GM23338 (cell line): ENCODE measurements around the gene DNAJA3. TPM values are rescaled to one million over a fixed set of nuclear protein-coding genes. Genes with fewer than 3 reads are reported as not detected.

Source experiments
- ATAC-seq: fragments of 200-7000 bp; cut with Tn5 transposase; 3 replicates; pipeline ENCODE4 v1.9.1; 2020
- DNase-seq: peaks from one replicate; pipeline ENCODE4 v3.0.0-alpha.2; 2015; ENCODE audit warnings: low spot score
- H2AFZ ChIP-seq: fragments of 200-600 bp; sonication (generic); 2 replicates; pipeline ENCODE4 v1.8.0; 2016; ENCODE audit warnings: antibody characterized with exemption, mild to moderate bottlenecking, moderate library complexity
- H3F3A ChIP-seq: fragments of 200-600 bp; sonication (generic); replicated peaks from 2 replicates; pipeline ENCODE4 v1.8.0; 2017; ENCODE audit warnings: antibody characterized with exemption, mixed run types, low read depth
- H3K27ac ChIP-seq: fragments of 200-600 bp; sonication (generic); 2 replicates; pipeline ENCODE4 v1.6.1; 2016; ENCODE audit warnings: low read depth
- H3K27me3 ChIP-seq: fragments of 200-600 bp; sonication (generic); 2 replicates; pipeline ENCODE4 v1.8.0; 2016; ENCODE audit warnings: mild to moderate bottlenecking, mixed run types, moderate library complexity; ENCODE audit not compliant: insufficient read depth
- H3K36me3 ChIP-seq: fragments of 200-600 bp; sonication (generic); 2 replicates; pipeline ENCODE4 v1.8.0; 2016; ENCODE audit warnings: mild to moderate bottlenecking; ENCODE audit not compliant: insufficient read depth
- H3K4me1 ChIP-seq: fragments of 200-600 bp; sonication (generic); 2 replicates; pipeline ENCODE4 v1.8.0; 2016; ENCODE audit warnings: mild to moderate bottlenecking, moderate library complexity; ENCODE audit not compliant: insufficient read depth
- H3K4me2 ChIP-seq: fragments of 200-600 bp; sonication (generic); 2 replicates; pipeline ENCODE4 v1.7.1; 2017; ENCODE audit warnings: mixed run types
- H3K4me3 ChIP-seq: fragments of 200-600 bp; sonication (generic); 2 replicates; pipeline ENCODE4 v1.6.1; 2016; ENCODE audit warnings: mixed run types
- H3K79me2 ChIP-seq: fragments of 200-600 bp; sonication (generic); replicated peaks from 2 replicates; pipeline ENCODE4 v1.8.0; 2017; ENCODE audit warnings: mild to moderate bottlenecking; ENCODE audit not compliant: insufficient read depth
- H3K9me2 ChIP-seq: fragments of 200-600 bp; sonication (generic); 2 replicates; pipeline ENCODE4 v1.8.0; 2017; ENCODE audit not compliant: insufficient read depth
- H4K20me1 ChIP-seq: fragments of 200-600 bp; sonication (generic); replicated peaks from 2 replicates; pipeline ENCODE4 v1.8.0; 2017; ENCODE audit warnings: mild to moderate bottlenecking; ENCODE audit not compliant: insufficient read depth
- H3K27ac Mint-ChIP-seq: 2 replicates; pipeline ENCODE4 v1.8.0; 2020; ENCODE audit warnings: inconsistent platforms, mild to moderate bottlenecking, moderate library complexity, mixed read lengths
- H3K27me3 Mint-ChIP-seq: 3 replicates; pipeline ENCODE4 v1.8.0; 2022; ENCODE audit warnings: low read depth, mild to moderate bottlenecking, moderate library complexity, mixed read lengths, inconsistent platforms; ENCODE audit not compliant: insufficient read depth, poor library complexity
- H3K36me3 Mint-ChIP-seq: 3 replicates; pipeline ENCODE4 v1.8.0; 2021; ENCODE audit warnings: low read depth, mild to moderate bottlenecking, inconsistent platforms, moderate library complexity, mixed read lengths
- H3K4me1 Mint-ChIP-seq: 3 replicates; pipeline ENCODE4 v1.8.0; 2020; ENCODE audit warnings: mild to moderate bottlenecking, inconsistent platforms, mixed read lengths
- H3K4me3 Mint-ChIP-seq: 3 replicates; pipeline ENCODE4 v1.8.0; 2021; ENCODE audit warnings: moderate library complexity, mild to moderate bottlenecking, inconsistent platforms, mixed read lengths
- H3K9me3 Mint-ChIP-seq: 3 replicates; pipeline ENCODE4 v1.8.0; 2020; ENCODE audit warnings: moderate library complexity, mild to moderate bottlenecking, inconsistent platforms, mixed read lengths
- CREB1 ChIP-seq: fragments of 250-450 bp; sonication (Bioruptor Pico); IDR thresholded peaks from 2 replicates; pipeline ENCODE4 v1.5.0; 2020; ENCODE audit warnings: low read depth, mild to moderate bottlenecking, moderate library complexity
- EZH2 ChIP-seq: fragments of 200-600 bp; sonication (generic); IDR thresholded peaks from one replicate; pipeline ENCODE4 v1.8.0; 2017; ENCODE audit warnings: antibody characterized with exemption, mild to moderate bottlenecking, low read depth; ENCODE audit not compliant: unreplicated experiment
- EZH2phosphoT487 ChIP-seq: fragments of 200-600 bp; sonication (generic); IDR thresholded peaks from one replicate; pipeline ENCODE4 v1.8.1; 2018; ENCODE audit warnings: antibody characterized with exemption; ENCODE audit not compliant: unreplicated experiment
- JUNB ChIP-seq: IDR thresholded peaks from one replicate; pipeline ENCODE4 v1.6.1; 2016; ENCODE audit warnings: antibody characterized with exemption; ENCODE audit not compliant: unreplicated experiment
- NANOG ChIP-seq: IDR thresholded peaks from 2 replicates; pipeline ENCODE4 v1.6.1; 2016; ENCODE audit warnings: antibody characterized with exemption, borderline replicate concordance
- POLR2AphosphoS5 ChIP-seq: IDR thresholded peaks from 2 replicates; pipeline ENCODE4 v1.6.1; 2016; ENCODE audit warnings: antibody characterized with exemption, low read depth
- REST ChIP-seq: IDR thresholded peaks from one replicate; pipeline ENCODE4 v1.6.1; 2018; ENCODE audit warnings: antibody characterized with exemption; ENCODE audit not compliant: unreplicated experiment
- ZNF114 ChIP-seq: fragments of 250-450 bp; sonication (Bioruptor Pico); IDR thresholded peaks from 2 replicates; pipeline ENCODE4 v1.5.0; 2020; ENCODE audit warnings: mild to moderate bottlenecking, moderate library complexity
- ZNF462 ChIP-seq: fragments of 250-450 bp; sonication (Bioruptor Pico); IDR thresholded peaks from 2 replicates; pipeline ENCODE4 v1.5.0; 2020; ENCODE audit warnings: mild to moderate bottlenecking, moderate library complexity
- polyA plus RNA-seq: library from polyadenylated mRNA; unstranded; fragments of >200 nt; fragmentation: Nextera tagmentation; extraction: Ambion mirVana; gene quantifications from 2 replicates; pipeline ENCODE4 v1.2.1, GENCODE V29; 2016
- total RNA-seq: library from RNA; depleted of rRNA; stranded (reverse); fragments of >200 nt; shearing (Covaris generic); gene quantifications from 2 replicates; pipeline ENCODE4 v1.2.3, GENCODE V29; 2014

Gene DNAJA3
- total and polyA plus RNA-seq, 2 experiments from 2014 or later, result 56.3 to 75.5 TPM

- Mint-ChIP-seq H3K4me1 (peaks cover 15% of the 10 kb centered on the region), H3K27me3 (peaks cover 16% of the 10 kb centered on the region), H3K36me3 (peaks cover 23% of the 10 kb centered on the region), H3K4me3 (no peak overlapping the region), H3K9me3 (no peaks in the 10 kb centered on the region), H3K27ac (no peak overlapping the region)
- Histone ChIP-seq H4K20me1 (0 out of 2 replicates have a peak, but pooled peaks cover 2% of the 10 kb centered on the region), H3K4me2 (no peak overlapping the region), H3K36me3 (no peaks in the 10 kb centered on the region), H3K4me1 (no peaks in the 10 kb centered on the region; the same call in 1 of the 2 replicates), H3K27ac (no peak overlapping the region), H3K4me3 (no peak overlapping the region), H3K79me2 (peaks cover 2% of the 10 kb centered on the region; the same call in 1 of the 2 replicates), H2AFZ (no peak overlapping the region), H3F3A (0 out of 2 replicates have a peak, but pooled peaks cover 2% of the 10 kb centered on the region), H3K27me3 (no peaks in the 10 kb centered on the region), H3K9me2 (no peaks in the 10 kb centered on the region)
- TF ChIP-seq EZH2, result no peak
- no peak for TF ChIP-seq EZH2phosphoT487
- no peak for TF ChIP-seq REST
- no peak for TF ChIP-seq ZNF114 (CRISPR knock-in tag)
- no peak for TF ChIP-seq NANOG
- TF ChIP-seq POLR2AphosphoS5, result no peak
- no peak for TF ChIP-seq ZNF462 (CRISPR knock-in tag)
- TF ChIP-seq CREB1 (CRISPR knock-in tag), result no peak
- no peak for TF ChIP-seq JUNB
- DNase-seq (no peak), ATAC-seq (peak; percentile 17; the same call in 1 of the 3 replicates)
Measured at GRCh38 chr16:4505356-4506147, 79.9 kb downstream of the DNAJA3 start.
